HG03342 (cell line): ENCODE measurements around the gene TOR1A.

Experiments
- ATAC-seq: cut with Tn5 transposase; IDR thresholded peaks from one replicate; pipeline ENCODE4 v1.9.1; 2021; ENCODE audit warnings: mild to moderate bottlenecking, moderate library complexity; ENCODE audit not compliant: unreplicated experiment

TOR1A gene, protein sequence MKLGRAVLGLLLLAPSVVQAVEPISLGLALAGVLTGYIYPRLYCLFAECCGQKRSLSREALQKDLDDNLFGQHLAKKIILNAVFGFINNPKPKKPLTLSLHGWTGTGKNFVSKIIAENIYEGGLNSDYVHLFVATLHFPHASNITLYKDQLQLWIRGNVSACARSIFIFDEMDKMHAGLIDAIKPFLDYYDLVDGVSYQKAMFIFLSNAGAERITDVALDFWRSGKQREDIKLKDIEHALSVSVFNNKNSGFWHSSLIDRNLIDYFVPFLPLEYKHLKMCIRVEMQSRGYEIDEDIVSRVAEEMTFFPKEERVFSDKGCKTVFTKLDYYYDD

DNA sequence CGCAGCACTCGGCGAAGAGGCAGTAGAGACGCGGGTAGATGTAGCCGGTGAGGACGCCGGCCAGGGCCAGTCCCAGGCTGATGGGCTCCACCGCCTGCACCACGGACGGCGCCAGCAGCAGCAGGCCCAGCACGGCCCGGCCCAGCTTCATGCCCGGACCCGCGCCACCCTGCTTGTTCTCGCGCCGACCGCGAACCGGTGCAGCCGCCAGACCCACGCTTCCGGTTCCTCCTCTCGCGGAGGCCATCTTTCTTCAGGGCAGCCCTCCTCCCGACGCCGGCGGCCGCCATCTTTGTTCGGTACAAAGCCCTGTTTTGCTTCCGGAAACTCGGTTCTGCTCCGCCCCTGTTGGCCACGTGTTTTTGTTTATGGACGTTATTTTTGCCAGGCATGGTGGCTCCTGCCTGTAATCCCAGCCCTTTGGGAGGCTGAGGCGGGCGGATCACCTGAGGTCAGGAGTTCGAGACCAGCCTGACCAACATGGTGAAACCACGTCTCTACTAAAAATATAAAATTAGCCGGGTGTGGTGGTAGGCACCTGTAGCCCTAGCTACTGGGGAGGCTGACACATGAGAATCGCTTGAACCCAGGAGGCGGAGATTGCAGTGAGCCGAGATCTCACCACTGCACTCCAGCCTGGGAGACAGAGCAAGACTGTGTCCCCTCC lies at the start of gene TOR1A:
TSS of gene TOR1A (minus strand) at position 202 of the 667 bp plus-strand sequence. CDS start at position 151, 51 bp downstream.
- ATAC-seq: peak; percentile 89

DNA sequence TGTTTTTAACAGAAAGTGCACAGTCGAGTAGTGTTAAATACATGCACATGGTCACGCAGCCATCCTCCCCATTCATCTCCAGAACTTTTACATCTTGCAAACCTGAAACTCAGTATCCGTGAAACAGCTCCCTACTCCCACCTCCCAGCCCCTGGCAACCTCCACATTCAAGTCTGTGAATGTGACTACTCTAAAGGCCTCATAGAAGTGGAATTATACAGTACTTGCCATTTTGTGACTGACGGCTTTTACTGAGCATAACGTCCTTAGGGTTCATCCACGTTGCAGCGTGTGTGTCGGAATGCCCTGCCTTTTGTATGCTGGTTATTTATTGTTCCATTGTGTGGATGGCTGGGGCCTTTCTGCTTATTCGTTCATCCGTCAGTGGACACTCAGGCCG lies 47.1 kb upstream of the TOR1A start:
- ATAC-seq: no peak

DNA sequence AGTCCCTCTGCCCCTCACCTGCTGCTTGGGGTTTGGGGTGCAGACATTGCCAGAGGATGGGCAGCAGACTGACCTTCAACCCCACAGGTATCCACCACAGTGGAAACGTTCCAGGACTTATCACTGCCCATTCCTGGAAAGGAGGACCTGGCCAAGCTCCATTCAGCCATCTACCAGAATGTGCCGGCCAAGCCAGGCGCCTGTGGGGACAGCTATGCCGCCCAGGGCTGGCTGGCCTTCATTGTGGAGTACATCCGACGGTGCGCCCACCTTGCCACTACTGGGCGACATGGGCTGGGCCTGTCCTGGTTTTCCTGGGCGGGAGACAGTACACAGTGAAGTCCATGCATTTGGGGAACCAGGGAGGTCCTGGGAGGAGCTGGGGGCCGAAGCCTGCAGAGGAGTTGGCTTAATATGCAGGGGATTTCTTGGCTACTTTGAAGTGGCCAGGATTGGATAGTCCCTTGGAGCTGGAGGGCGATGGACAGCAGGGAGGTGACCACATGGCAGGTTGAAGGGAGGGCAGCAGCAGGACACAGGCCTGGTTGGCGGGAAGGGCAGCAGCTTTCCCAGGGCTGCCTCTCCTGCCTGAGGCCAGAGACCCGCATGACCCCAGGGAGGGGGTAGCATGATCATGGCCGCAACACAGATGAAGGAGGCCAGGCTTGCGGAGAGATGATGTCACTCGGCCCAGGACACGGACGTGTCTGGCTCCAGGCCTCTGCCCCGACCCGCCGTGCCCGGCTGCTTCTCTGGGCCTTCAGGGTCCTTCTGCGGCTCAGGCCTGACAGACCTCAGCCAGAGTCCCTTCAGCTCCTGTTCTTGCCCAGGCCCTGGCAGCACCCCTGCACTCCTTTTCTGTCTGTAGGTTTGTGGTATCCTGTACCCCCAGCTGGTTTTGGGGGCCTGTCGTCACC lies 45.9 kb upstream of the TOR1A start:
- ATAC-seq: no peak

DNA sequence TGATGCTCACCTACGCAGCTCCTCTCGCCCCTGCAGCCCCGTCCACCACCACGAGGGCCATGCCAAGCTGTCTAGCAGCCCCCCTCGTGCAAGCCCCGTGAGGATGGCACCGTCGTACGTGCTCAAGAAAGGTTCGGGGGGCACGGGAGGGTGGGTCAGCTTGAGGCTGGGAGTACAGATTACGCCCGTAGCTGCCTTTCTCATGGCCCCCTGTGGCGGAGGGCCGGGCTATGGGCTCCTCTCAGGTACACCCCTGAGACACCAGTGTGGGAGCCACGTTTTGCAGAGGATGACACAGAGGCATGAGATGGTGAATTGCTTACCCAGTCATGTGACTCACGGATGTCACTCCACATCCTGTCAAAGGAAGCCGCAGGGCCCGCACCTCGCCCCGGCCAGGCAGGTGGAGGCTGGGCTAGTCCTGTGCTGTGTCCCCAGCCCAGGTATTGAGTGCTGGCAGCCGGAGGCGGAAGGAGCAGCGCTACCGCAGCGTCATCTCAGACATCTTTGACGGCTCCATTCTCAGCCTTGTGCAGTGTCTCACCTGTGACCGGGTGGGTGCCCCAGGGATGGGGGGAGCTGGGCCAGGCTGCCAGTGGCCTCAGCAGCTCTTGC lies 45.0 kb upstream of the TOR1A start:
- ATAC-seq: no peak

DNA sequence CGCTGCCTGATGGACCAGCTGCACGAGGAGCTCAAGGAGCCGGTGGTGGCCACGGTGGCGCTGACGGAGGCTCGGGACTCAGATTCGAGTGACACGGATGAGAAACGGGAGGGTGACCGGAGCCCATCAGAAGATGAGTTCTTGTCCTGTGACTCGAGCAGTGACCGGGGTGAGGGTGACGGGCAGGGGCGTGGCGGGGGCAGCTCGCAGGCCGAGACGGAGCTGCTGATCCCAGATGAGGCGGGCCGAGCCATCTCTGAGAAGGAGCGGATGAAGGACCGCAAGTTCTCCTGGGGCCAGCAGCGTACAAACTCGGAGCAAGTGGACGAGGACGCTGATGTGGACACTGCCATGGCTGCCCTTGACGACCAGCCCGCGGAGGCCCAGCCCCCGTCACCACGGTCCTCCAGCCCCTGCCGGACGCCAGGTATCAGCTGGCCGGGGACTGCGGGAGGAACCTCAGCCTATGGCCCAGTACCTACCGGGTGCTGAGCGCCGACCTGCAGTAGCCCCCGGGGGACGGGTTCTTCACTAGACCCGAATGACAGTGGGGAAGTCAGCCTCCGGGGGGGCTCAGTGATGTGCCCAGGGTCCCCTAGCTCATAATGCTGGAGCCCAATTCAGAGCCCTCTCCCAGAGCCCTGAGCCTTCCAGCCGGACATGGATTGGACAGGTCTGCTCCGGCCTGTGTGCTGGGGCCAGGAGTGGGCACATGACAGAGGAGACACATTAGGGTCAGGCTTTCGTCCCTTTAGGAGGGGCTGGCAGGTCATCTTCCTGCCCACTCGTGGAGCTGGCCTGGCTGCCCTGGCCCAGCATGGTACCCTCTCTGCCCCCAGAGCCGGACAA lies 44.3 kb upstream of the TOR1A start:
- no peak for ATAC-seq

DNA sequence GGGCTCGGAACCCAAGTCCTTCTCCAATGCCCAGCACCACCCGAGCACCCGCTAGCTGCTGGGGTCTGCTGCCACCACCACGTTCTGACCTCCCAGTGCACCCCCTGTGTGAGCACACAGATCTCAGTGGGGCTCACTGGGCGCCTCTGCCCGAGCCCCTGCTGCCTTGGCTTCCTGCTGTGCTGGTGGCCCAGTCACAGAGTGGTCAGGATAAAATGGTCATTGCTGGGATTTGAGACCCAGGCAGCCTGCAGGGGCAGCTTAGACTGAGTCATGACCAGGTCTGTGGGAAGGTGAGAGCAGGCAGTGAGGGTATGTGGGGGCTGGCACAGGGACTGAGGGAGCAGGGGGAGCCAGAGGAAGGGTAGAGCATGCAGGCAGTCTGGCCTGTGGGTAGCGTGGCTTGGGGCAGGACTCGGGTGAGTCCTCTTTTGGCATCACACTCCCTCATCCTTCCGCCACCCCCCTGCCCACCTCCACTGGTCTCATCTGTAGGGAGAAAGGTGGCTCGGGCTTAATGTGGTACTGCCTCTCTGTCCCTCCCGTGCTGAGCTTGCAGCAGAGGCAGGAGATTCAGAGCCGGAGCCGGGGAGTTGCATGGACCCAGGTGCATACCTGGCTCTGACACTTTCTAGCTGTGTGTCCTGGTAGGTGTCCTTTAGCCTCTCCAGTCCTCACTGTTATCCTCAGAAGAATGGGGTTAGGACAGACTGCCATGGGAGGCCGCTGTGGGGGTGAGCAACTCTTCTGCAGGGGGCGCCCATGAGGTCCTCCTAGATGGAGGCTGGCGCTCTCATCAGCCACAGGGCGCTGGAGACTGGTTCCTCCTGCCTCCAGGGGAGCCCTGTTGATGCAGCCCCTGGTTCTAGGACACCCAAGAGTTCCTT lies 43.4 kb upstream of the TOR1A start:
- ATAC-seq: no peak

DNA sequence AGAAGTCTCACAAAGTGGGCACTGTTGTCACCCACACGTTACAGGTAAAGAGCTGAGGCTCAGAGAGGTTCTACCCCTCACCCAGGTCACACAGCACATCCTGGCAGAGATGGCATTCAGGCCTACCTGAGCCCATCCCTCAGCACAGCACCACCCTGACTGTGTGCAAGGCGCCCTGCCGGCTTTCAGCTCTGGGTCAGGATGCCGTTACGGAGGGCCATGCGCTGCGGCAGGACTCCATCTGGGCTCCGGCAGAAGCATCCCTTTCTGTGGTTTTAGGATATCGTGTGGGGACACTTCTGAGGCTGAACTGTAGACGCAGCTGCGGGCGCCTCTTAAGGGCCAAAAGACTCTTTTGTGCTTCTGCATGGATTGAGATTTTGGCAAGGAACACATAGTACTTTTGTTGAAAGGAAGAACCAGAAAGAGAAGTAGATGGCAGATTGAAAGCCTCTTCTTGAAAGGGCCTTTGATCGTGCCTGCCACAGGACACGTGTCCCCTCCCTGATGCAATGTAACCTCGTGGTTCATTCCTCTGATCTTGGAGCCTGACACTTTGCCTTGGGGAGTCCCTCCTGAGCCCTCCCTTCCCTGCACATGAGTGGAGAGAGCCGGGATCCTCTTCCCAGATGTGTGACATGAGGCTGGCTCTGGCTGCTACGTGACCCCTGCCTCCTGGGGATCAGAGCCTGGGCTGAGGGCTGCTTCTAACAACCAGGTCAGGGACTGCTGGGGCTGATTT lies 42.6 kb upstream of the TOR1A start:
- no peak for ATAC-seq

DNA sequence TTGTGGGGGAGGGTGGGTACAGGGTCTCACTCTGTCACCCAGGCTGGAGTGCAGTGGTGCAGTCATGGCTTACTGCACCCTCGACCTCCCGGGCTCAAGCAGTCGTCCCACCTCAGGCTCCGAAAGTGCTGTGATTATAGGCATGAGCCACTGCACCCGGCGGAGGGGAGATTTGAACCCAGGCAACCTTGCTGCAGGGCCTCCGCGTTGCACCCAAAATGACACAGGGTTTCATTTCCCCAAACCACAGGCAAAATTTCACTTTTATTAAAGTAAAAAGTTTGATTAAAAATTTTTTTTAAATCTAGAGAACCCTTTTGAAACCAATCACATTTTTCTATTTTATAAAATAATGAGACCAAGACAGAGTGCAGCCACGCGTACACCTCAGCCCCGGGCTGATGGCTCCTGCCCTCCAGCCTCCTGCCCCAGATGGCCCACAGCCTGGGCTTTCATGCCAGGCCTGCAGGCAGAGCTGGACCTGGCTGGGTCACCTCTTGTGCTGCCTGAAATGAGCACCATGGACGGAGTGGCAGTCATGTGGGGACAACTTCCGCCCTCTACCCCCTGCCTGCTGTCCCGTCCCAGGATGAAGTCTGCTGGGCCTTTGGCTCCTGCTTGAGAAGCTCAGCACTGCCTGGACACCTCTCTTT lies 41.9 kb upstream of the TOR1A start:
- ATAC-seq: no peak

DNA sequence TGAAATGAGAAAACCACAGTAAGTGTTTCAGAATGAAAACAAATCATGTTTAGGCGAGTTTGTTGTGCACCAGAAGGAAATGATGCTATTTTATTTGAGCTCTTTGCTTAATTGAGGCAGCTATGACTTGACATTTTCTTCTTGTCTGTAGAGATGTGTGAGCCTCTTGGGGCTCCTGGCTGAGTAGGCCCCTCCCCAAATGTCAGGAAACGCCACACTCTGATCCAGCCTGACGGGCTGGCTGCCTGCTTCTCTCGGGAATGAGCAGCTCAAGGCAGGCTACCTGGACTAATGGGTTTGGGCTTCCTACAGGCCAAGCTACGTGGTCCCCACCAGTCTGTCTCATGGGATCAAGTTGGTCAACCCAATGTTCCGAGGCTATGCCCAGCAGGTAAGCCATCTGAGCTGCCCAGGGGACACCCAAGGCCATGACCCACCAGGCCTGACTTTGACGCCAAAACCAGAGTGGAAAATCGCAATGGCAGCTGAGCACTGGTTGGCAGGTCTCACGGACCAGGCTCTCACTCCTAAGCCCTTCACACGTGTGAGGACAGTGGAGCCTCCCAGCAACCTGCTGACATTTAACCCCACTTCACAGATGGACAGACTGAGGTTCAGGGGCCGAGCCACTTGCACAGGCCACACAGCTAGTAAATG lies 41.2 kb upstream of the TOR1A start:
- ATAC-seq: no peak

DNA sequence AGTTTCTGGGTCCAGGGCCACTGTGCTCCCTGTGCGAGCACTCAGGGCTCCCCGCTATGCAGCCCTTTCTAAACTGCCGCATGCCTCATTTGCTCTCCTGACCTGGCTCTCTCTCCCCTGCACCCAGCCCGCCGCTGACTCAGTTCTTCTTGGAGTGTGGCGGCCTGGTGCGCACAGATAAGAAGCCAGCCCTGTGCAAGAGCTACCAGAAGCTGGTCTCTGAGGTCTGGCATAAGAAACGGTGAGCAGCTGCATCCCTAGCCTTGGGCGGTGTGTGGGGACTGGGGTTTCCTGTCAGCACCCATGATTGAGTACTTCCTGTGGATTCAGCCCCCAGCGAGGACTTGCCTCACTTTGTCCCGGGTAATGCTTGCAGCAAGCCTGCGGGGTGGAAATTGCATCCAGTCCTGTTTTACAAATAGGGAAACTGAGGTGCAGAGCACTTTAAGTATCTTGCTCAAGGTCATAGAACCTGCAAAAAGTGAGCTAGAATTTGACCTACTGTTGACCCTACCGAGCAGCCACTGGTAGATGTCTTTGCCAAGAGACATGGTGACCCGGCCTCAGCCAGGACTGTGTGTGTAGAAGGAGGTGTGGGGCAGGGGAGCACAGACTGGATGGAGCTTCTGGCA lies 39.2 kb upstream of the TOR1A start:
- no peak for ATAC-seq

DNA sequence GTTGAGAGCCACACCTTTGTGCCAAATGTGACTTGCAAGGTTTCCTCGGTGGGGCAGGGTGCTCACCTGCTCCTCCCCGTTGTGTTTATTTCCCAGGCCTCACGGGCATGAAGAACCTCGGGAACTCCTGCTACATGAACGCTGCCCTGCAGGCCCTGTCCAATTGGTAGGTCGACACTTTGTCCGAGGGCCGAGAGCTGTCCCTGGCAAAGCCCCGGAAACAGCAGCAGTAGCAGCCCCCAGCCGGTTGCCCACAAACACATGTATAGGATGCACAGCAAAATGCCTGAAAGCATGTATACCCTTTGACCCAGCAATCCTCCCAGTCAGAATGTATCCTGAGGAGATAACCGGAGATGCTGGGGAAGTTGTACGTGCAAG lies 37.5 kb upstream of the TOR1A start:
- no peak for ATAC-seq

DNA sequence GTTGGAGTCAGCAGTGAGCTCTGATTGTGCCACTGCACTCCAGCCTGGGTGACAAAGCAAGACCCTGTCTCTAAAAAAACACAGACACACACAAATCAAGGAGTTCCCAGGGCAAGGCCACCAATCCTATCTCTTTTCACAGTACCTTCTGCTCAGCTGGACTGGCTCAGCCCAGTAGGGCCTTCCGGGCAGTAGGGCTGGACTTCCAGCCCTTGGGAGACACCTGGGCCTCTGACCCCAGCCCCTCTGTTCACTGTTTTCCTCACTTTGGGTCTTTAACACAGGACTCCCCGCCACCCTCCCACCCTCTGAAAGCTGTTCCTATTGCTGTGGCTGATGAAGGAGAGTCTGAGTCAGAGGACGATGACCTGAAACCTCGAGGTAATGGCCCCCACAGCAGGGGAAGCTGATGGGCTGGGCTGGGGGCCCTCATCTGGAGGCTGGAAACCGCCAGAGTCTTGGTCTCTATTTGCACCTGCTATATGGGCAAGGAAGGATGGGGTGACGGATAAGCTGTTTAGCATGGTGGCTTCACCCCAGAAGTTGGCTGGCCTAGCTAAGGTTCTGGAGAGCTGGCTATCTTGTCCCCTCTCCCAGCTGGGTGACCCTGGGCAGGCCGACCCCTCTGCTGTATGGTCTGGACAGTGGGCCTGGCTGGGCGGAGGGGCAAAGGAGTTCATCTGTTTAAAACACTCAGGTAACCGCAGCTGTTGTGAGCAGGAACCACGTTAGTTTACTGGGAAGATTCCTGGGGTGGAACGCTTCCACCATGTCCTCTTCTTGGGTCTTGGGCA lies 36.9 kb upstream of the TOR1A start:
- no peak for ATAC-seq

DNA sequence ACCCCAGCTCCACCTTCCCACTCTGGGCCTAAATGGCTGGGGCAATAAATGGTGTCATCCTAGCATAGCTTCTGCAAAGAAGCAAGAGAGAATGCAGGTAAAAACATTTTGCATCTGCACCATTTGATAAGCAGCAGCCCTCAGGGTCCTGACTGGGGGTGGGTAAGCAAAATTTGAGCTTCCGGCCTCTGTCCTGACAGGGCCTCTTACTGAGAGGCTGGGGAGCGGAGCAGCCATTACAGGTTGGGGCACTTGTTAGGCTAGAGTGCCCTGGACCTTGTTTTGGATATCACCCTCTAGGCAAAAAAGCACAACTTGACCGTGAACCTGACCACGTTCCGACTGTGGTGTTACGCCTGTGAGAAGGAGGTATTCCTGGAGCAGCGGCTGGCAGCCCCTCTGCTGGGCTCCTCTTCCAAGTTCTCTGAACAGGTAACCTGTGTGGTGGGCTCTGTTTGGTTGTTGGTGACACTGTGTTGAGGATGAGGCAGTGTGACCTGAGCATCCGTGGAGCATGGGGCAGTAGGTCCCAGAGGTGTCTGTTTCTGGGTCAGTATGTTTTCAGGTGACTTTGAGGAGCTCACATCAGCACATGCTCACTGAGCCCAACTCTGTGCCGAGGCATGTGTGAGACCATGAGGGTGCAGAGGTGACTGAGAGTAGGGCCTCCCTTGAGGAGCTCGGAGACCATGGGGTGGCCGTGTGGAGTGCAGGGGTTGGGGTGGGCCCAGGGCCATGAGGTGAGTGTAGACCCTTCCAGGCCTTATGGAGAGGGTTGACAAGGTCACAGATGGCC lies 34.4 kb upstream of the TOR1A start:
- no peak for ATAC-seq

DNA sequence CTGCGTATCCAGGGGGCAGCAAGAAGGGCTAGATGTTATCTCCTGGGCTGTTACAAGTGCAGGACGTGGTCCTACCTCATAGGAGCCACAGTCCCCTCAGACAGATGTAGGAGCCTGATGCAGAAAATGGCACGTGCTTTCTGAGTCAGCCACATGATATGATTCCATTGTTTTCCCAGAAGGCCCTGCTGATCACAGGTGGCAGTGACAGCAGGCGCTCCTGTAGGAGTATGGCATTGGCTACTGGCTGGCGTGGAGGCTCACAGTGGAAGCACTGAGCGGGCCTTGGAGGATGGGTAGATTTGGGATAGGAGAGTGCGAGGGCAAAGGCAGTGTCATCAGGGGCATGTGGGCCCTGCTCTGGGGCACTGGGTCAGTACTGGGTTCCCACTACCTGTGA lies 33.3 kb upstream of the TOR1A start:
- no peak for ATAC-seq

DNA sequence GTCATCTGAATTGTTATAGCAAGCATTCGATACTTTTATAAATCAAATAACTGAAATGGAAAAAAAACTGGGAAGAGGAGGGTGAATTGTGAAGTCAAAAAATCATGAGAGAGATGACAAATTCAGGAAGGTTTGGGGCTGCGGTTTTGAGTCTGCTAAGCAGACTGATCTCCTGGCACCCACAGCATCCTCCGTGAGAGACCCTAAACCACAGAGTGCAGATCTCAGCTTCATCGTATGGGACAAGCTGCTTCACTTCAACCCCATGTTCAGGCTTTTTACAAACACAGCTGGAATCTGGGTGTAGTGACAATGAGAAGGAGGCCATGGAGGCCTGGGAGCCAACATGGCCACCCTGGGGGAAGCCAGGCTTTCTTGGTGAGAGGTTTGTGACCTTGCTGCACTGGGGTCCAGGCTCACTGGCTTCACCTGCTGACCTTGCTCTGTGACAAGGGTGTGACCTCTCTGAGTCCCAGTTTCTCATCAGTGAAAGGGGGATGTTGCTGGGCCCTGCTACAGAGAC lies 30.7 kb upstream of the TOR1A start:
- no peak for ATAC-seq
